Ramos (cell line): Measurements from ENCODE around the gene PIK3C2B.

ENCODE experiments used
- in situ Hi-C: fragments of 300-500 bp; cut with MboI; formaldehyde crosslinking; loops from one replicate; pipeline ENCODE4 v1.14.3; 2022; ENCODE audit warnings: low sequenced_read_pairs; ENCODE audit not compliant: unreplicated experiment

Gene PIK3C2B

GRCh38 chr1:204447190-204447589 lies 47.4 kb downstream of the PIK3C2B start:
- in situ Hi-C loops = loop anchor here (5.0 kb wide), 1 partner anchor 55 kb away; no protein-coding TSS in a partner anchor

GRCh38 chr1:204446413-204447111 lies 48.0 kb downstream of the PIK3C2B start:
- in situ Hi-C loops = loop anchor here (5.0 kb wide), 1 partner anchor 56 kb away; no protein-coding TSS in a partner anchor

- in situ Hi-C loops = loop anchor here (5.0 kb wide), 1 partner anchor 56 kb away; no protein-coding TSS in a partner anchor
These were observed 48.7 kb downstream of the PIK3C2B start for GRCh38 chr1:204445860-204446412.
